Activated CD4-positive, CD25-positive, alpha-beta regulatory T cell treated with anti-CD3 and anti-CD28 coated beads, Interleukin-2, amount 50 U/mL, for 16 hours (primary cell): ENCODE results near the gene DMRTA1.
"Not testable (repeated sequence)": the region's sequence is repeated elsewhere in the genome, so short reads cannot be mapped to it uniquely, and the experiment has no call there.

Experiments
- DNase-seq: peaks from one replicate; pipeline ENCODE4 v3.0.0-alpha.2; 2020; ENCODE audit warnings: low read depth, low spot score

The DMRTA1 gene, protein sequence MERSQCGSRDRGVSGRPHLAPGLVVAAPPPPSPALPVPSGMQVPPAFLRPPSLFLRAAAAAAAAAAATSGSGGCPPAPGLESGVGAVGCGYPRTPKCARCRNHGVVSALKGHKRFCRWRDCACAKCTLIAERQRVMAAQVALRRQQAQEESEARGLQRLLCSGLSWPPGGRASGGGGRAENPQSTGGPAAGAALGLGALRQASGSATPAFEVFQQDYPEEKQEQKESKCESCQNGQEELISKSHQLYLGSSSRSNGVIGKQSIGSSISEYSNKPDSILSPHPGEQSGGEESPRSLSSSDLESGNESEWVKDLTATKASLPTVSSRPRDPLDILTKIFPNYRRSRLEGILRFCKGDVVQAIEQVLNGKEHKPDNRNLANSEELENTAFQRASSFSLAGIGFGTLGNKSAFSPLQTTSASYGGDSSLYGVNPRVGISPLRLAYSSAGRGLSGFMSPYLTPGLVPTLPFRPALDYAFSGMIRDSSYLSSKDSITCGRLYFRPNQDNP

GRCh38 chr9:22446589-22446949, at the start of gene DMRTA1:
TSS of gene DMRTA1 (plus strand) at chr9:22446824. CDS start at chr9:22447066, 242 bp downstream.
- no peak for DNase-seq

DNA sequence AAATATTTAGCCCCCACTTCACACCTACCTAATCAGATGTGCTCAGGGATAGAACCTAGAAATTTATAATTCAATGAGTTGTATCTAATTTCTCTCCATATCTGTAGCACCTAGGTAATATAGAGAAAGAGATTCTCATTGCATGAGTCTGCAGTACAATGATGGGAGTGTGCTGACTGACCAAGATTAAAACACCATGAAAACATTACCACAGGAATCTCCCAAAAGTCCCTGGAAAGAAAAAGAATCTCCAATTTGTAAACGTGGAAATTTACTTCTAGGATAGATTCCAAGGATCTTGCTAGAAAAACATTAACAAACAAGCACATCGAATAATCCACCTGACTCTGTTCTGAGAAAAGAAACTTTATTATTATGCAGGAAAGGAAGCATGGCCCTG, 45.0 kb upstream of the DMRTA1 start:
- DNase-seq, result no peak

DNA sequence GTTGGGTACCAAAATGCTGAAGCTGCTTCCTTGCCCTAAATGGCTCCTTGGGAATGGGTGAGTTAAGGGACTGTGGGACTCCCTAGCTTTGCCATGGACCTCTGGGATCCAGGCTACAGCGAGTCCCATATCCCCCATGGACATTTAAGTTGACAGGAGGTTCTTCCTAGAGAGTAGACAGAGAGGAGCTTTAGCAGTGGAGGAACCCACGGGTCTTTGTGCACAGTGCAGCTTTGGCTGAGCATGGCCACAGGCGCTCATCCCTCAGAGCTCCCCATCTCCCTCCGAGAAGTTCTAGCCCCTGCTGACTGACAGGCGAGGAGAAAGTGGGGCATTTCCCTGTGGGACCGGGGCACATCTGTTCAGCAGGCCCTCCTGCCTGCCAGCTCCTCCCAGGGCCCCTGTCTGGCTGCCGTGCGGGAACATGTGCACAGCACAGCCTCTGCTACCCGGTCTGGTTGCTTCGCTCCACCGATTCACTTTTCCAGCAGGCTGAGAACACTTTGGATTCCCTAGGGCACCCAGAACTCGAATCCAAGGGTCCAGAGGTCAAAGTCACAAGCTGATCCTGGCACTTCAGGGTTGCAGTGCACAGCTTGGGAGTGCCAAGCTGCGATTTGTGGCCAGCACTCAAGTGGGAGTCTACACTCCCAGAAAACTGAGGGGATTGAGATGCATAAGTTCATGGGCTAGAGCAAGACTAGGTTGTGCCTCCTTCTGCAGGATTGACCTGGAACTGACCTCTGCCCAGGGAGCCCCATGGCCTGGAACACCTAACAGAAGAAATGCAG, 40.6 kb upstream of the DMRTA1 start:
- no peak for DNase-seq

DNA sequence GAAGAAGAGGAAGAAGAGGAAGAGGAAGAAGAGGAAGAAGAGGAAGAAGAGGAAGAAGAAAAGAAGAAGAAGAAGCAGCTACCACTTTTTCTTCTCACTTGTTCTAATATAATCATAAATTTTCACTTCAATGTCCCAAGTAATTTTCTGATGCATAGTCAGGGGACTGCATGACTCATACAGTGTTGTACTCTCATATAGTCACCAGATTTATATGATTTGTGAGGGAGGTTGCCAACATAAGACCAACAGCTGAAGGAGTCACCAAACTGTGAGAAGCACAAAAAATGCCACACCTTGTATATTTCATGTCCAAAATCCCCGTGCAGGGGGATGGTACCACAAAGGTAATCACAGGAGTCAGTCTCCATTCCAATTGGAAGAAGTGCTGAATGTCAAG, 32.7 kb upstream of the DMRTA1 start:
- DNase-seq, result no peak

DNA sequence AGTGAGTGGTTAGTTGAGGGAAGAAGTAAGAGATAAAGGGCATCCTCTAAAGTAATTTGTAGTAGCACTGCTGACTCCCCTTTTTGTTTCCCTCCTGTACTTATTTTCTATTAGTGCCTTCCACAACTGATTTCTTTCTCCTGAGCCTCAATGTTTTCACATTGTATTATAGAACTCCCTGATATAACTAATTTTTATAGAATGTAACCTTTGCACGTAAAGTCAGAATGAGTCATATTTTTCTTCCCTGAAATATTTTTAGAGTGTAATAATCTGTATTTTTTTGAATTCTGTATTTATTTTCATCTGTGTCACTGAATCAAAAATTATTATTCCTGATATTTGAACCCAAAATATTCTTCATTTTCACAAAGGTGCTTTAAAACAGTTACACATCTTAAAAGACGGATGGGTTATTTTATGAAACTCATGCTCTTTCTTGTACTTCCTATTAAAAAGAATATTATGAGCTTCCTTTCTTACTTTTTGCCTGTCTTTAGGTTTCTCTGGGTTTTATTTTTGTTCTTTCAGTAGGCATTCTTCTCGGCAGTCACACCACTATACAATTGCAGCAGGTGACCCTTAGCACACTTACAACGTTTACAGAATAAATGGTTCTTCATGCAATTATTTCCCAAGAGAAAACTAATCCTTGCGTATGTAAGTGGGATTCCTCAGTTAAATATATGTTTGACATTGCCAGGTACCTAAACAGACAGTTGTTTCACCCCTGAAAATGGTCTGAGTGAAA, 30.5 kb upstream of the DMRTA1 start:
- no peak for DNase-seq

DNA sequence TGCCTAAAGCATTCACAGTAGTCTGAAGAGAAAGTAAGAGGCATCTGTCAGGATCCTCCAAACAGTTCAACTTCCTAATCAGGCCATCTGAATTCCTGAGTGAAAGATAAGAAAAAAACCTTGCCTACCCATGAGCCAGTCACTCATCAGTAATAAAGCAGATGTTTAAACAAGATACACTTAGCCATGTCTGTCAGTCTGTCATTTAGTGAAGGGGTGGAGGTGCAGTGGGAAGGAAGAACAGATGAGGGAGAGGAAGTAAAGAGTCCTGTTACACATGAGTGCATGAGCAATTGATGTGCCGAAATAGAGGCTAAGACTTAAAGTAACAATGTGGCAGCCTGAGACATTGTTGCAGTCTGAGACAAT, 29.9 kb upstream of the DMRTA1 start:
- no peak for DNase-seq

- DNase-seq, result no peak
Measured at GRCh38 chr9:22423566-22423965, 23.1 kb upstream of the DMRTA1 start.

GRCh38 chr9:22424616-22425015, 22.0 kb upstream of the DMRTA1 start:
- no peak for DNase-seq

GRCh38 chr9:22425551-22425950, 21.1 kb upstream of the DMRTA1 start:
- DNase-seq, result no peak

GRCh38 chr9:22427226-22427880, 19.3 kb upstream of the DMRTA1 start:
- DNase-seq, result no peak

DNA sequence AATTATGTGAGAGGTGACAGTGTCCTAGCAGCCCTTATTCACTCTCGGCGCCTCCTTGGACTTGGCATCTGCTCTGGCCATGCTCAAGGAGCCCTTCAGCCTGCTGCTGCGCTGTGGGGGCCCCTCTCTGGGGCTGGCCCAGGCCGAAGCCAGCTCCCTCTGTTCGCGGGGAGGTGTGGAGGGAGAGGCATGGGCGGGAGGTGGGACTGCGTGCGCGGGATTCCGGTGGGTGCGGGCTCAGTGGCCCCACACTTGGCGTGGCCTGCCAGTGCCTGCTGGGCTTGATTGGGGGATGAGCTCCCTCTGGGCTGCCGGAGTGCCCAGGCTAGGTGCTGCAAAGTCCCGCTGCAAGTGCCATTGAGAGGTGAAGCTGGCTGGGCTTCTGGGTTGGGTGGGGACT, 12.9 kb upstream of the DMRTA1 start:
- DNase-seq, result no peak

DNA sequence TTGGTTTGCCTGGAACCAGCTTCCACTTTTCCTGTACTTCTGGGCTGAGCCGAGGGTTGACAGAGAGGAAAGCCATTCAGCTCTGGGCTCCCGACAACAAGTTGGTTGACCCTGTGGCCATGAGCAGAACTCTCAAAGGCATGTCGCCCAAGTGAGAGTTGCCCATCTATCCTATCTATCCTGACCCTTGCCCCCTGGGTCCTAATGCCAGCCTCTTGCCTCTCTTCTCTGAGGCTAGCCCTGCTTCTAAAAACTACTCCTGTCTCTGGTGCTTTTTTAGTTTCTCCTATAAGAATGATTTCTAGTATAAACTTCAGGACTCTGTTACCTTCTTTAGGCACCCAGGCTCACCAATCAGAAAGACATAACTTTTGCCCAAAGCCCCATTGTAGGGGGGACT, 11.4 kb upstream of the DMRTA1 start:
- DNase-seq, result not testable (repeated sequence)

GRCh38 chr9:22437461-22438067, 9.1 kb upstream of the DMRTA1 start:
- not testable (repeated sequence) for DNase-seq

- no peak for DNase-seq
Measured at GRCh38 chr9:22440841-22441240, 5.8 kb upstream of the DMRTA1 start.

GRCh38 chr9:22446950-22447617, 460 bp downstream of the DMRTA1 start:
- DNase-seq, result no peak

- no peak for DNase-seq
Measured at GRCh38 chr9:22447618-22448305, 1.1 kb downstream of the DMRTA1 start.

DNA sequence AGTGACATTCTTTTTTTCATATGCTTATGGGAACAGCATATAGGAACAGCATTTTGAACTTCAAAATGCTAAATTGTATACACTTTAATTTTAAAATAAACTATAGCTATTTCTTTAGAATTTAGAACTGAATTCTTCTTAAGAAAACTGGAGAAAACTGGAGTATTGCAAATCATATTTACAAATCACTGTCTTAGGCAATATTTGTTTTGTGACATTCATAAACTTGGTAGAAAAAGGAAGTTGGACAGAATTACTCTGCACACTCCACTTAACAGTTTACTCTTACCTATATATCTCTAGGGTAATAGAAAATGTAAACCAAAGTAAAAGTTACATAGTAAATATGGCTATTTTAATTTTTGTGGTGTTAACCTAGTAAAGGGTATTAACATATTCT, 3.1 kb downstream of the DMRTA1 start:
- DNase-seq, result no peak

DNA sequence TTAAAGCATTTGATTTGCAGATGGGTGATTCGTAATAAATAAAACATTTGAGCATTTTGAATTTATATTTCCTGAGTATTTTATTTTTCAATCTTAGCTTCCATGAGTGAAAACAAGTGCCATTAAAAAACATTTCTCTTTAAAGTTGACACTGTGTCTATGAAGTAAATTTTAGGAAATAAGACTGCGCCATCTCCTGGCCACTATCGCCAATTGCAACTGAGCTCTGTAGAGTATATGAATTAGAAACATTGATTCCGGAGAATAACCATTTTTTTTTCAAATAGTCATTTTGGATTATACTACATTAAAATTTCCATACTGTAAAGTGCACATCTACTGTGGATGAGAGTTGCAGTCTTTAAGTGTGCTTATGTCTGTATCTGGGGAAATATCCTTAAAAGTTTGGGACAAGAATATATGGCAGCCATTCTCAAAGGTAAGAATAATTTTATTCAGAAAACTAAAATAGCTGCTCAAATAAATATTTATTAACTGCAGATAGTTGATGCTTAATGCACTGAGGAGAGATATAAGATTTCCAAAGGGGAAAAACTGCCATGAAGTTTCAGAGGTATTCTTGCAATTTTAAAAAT, 5.9 kb downstream of the DMRTA1 start:
- DNase-seq, result no peak

DNA sequence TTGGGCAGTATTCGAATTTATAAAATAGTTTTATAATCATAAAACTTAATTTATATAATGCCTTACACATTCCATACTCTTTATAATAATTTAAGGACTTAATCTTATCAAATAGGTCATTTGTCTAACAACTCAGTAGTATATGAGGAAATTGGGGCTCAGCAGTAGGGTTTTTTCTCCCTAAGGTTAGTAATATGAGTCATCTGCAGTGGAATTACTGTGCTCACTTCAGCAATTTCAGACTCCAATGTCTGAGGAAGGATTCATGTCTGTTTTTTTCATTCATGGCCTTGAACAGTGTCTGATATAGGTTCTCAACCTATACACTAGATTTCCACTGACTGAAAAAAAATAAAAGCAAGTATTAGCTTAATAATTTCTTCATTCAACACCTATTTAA, 7.4 kb downstream of the DMRTA1 start:
- DNase-seq, result no peak

DNA sequence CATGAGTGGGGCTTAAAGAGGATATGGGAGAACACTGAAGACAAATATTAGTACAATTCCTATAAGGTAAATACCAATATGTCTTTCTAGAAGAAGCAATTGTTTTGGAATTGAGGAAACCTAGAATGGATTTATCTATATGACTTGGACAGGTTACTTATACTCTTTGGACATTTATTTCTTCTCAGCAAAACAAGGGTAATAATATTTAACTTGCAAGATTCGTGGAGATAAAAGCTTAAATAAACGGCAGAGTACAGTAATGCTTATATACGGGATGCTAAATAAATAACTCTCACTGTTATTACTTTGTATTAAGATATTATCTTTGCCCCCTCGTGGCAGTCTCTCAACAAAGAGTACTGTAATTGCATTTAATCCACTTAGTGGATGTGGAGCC, 8.6 kb downstream of the DMRTA1 start:
- DNase-seq, result no peak
